Renal cortical epithelial cell (primary cell): Measurements from ENCODE around the gene TTLL11. TPM values are rescaled to one million over a fixed set of nuclear protein-coding genes. Genes with fewer than 3 reads are reported as not detected.

ENCODE experiments used
- DNase-seq: peaks from one replicate; pipeline ENCODE4 v3.0.0-alpha.2; 2011; ENCODE audit warnings: low read depth
- total RNA-seq: library from RNA; depleted of rRNA; stranded (reverse); fragments of >200 nt; gene quantifications from 2 replicates; pipeline ENCODE4 v1.2.3, GENCODE V29; 2014

Gene TTLL11, protein sequence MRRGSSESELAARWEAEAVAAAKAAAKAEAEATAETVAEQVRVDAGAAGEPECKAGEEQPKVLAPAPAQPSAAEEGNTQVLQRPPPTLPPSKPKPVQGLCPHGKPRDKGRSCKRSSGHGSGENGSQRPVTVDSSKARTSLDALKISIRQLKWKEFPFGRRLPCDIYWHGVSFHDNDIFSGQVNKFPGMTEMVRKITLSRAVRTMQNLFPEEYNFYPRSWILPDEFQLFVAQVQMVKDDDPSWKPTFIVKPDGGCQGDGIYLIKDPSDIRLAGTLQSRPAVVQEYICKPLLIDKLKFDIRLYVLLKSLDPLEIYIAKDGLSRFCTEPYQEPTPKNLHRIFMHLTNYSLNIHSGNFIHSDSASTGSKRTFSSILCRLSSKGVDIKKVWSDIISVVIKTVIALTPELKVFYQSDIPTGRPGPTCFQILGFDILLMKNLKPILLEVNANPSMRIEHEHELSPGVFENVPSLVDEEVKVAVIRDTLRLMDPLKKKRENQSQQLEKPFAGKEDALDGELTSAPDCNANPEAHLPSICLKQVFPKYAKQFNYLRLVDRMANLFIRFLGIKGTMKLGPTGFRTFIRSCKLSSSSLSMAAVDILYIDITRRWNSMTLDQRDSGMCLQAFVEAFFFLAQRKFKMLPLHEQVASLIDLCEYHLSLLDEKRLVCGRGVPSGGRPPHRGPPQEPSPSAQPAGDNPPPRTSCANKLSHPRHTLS
- 2.3 and 6.7 TPM in 2 replicates for total RNA-seq

DNA sequence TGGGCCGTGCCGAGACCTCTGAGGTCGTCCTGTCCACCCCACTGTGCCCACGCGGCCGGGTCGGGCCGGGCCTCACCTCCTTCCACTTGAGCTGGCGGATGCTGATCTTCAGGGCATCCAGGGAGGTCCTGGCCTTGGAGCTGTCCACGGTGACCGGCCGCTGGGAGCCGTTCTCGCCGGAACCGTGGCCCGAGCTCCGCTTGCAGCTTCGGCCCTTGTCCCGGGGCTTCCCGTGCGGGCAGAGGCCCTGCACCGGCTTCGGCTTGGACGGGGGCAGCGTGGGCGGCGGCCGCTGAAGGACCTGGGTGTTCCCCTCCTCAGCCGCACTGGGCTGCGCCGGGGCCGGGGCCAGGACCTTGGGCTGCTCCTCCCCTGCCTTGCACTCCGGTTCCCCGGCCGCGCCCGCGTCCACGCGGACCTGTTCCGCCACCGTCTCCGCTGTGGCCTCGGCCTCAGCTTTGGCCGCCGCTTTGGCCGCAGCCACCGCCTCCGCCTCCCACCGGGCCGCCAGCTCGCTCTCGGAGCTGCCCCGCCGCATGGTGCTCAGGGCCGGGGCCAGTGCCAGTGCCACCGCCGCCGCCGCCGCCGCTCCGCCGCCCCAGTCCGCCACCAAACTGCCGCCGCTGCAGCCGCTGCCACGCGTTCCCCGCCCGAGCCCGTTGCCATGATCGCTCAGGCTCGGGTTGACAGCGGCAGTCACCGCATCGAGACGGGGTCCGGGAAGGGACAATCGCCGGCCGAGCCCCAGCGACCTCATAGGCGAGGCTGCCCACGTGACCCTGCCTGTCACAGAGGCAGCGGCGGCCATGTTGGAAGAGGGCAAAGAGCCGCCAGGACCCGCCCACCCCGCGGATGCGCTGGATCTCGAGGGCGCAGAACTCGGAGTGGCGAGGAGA, at the start of gene TTLL11:
TTLL11 (minus strand) TSS at position 698 of the 896 bp plus-strand sequence; CDS start at position 538, 160 bp downstream.
- DNase-seq, result peak; percentile 75

DNA sequence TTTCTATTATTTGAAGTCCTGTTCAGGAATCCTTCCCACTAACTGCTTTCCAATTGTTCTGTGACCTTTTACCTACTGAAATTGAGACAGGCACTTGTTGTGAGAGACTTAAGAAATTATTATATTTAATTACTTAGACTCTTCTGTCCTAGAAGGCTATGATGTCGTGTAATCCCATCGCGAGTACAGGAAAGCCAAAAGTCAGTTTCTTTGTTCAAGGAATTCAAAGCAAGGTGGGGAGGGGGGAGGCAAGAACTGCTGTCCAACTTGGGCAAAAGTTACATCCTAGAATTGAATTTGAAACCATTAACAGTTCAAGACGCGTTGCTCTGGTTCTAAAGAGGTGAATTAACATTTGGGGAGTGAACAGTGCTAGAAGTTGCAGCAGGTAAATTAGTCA, 48.6 kb upstream of the TTLL11 start:
- no peak for DNase-seq

DNA sequence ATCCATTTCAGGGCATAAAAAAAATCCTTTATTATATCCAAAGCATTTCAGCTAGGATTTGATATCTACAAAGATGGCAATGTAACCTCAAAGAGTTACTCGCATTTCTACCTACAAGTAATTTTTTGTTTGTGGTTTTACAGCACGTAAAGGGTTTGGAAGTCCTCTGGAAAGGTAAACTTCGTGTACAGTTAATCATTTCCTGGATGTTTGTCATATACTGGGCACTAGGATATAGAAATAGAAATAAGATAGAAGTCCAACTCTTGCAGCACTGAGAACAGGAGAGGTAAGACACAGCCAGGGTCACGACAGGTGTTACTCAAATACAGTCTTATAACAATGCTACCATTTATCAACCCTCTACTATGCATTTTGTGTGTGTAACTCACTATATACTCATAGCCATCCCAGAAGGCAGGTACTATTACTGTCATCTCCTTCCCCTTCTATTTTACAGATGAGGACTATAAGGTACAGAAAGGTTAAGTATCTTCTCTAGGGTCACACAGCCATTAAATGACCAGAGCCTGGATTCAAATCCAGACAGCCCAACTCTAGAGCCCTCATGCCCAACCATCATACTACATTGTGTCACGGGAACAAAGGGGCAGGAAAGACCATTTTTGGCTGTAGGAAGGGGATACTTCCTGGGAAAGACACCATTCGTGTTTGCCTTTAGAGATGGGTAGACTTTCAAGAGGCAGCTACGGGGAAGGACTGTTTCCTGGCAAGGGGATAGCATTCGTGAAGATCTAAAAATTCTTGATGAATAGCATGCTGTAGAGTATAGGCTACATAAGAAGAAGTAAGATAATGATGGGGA, 47.5 kb upstream of the TTLL11 start:
- DNase-seq, result no peak

DNA sequence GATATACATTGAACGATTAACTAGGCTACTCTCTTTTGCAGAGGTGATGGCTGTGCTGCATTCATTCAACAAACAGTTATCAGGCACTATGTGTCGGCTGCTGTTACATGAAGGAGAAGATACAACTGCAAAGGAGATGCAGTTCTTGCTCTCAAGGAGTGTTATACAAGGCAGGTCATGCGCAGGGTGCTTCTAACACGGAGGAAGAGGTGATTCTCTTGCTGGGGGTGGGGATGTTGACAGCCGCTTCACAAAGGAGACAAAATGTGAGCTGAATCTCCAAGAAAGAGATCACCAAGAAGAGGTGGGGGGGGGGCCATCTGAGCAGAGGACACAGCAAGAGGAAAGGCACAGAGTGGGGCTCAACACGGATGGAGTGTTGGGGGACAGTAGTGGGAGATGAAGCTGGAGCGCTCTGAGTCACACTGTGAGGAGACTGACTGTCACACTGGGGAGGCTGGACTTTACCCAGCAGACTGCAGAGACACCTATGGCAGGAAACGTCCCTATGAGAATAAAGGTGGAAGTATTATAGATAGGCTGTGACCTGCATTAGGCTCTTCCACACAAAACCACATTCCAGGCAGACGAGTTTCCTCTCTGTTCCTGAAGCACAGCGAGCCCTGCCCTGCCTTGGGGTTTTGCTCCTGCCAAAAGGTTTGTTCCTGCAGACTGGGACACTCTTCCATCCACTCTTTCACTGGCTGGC, 45.6 kb upstream of the TTLL11 start:
- DNase-seq, result no peak

DNA sequence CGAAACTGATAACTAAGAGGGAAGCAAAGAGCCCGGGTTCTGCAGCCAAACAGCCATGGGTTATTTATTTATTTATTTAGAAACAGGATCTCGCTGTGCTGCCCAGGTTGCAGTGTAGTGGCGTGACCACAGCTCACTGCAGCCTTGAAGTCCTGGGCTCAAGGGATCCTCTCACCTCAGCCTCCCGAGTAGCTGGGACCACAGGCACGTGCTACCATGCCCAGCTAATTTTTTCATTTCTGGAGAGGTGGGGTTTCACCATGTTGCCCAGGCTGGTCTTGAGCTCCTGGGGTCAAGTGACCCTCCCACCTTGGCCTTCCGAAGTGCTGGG, 42.4 kb upstream of the TTLL11 start:
- no peak for DNase-seq

DNA sequence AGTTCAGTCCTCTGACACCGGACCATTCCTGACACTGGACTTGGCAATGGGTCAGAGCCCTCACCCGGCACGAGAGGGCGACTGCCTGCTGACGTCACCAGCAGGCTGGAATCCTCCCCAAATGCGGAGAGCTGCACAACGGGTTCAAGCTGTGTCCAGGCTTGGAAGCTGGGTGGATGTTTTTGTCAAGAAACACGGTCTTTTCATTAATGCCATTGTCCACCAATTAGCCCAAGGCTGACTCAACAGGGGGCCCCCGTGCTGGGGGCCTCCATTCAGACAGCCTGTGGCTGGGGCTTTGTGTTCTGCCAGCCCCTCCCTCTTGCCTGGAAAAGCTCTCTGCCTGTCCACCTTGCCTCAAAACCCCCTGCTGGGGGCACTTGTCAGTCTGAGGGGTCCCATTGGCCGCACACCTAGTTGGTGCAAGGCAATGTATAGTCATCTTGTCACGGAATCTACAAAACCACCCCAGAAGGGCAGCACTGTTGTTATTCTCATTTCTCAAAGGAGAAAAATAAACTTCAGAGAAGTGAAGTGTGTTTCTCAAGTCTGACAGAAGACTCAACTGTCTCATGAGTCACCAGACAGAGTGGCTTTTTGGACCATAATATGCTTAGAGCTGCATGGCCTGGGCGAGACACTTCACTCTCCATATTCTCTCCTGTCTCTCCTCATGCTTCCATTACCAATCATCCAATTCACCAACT, 41.9 kb upstream of the TTLL11 start:
- DNase-seq, result no peak

DNA sequence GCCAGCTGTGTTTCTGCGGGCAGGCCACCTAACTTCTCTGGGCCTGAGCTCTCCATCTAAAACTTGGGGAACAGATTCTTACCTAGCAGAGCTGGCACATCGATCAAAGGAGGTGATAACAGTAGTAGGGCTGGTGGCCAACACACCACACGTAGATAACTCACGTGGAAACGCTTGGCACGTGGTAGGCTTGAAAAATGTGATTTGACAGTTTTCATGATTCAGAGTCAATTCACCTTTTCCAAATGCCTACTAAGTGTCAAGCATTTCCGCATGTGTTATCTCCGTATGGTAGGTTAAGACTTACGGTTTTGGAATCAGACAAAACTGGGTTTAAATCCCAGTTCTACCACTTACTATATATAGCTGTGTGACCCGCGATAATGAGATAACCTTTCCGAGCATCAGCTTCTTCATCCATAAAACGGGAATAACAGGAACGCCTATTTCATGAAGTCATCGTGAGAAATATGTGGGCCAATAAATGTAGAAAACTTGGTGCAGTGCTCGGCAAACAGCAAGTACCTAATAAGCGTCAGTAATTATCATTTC, 41.0 kb upstream of the TTLL11 start:
- DNase-seq, result no peak

DNA sequence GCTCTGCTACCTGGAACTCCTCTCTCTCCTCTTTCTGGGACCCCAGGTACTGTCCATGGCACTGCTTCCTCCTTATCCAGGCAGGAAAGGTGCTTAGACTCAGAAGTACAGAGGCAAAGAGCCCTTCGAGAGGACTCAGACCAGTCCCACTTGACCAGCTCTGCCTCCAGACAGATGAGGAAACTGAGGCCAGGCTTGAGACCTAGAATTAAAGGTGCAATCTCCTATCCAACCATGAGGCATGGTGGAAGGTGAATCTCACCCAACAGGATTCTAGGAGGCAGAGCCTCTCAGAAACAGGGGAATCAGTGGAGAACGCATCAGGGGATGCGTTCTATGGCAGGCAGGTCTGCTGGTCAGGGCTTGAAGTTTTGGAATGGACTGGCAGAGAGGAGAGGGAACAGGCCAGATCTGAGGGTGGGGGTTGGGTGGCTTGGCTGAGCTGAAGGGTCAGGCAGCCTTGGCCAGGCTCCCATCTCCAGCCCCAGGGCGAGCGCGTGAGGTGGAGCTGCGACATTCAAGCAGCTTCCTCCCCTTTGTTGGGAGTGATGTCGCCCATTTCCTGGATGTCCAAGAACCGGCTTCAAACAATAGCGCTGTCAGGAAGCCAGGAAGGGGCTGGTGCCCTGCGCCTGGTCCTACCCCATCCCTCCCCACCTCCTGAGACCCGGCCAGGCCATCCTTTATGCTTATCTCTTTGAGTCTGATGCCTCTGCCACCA, 40.3 kb upstream of the TTLL11 start:
- no peak for DNase-seq

DNA sequence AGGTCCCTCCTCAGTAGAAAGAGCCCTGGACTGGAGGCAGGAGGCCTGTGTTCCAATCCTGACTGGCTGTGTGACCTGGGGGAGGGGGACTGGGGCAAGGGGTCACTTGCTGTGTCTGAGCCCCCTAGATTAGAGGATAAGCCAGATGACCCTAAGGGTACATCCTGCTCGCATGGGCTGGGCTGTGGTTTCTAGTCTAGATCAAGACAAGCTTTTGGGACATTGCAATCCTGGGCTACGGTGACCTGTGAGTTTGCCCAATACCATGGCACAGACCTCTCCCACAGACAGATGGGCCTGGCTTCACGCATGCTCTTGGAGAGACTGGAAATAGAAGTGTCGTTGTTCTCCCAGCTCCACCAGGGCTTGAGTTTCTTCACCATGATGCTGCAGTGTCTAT, 39.4 kb upstream of the TTLL11 start:
- no peak for DNase-seq

DNA sequence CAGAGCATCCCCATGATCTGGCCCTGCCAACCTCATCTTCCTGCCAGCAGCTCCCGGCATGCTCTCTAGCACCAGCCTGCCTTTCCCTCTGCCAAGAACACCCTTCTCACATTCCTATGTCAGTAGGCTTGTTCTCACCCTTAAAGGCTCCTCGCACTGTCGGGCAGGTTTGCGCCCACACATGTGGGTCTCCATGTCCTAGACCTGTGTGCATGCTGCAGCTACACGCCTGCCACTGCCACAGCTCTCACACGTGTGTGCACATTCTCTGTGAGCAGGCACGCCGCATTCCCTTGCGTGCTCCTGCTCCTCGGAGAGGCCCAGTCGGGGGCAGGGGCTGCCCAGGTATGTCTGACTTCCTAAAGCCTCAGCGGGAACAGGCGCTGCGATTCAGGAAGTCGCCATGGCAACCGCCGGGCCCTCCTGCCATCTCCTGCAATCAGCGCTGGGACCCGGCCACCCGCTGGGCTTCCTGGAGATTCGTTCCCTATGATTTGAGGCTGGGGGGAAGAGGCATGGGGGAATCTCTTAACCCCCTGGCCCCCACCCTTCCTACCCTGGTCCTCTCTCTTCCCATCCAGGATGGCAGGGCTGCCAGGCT, 38.4 kb upstream of the TTLL11 start:
- DNase-seq, result no peak

DNA sequence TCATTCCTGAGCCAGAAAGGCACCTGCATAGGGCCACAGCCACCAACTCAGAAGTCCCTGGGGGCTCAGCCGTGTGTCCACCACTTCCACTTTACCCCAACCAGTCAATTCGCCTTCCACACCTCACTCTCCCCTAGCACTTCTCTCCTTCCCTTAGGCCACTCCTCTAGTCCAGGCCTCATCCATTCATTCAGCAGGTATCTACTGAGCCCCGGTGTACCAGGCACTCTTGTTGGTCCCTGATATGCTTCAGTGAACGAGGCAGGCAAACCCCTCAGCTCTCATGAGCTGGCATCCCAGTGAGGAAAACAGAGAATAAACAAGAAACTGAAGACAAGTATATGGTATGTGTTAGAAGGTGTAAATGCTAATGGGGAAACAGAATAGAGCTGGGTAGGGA, 37.7 kb upstream of the TTLL11 start:
- DNase-seq, result no peak

DNA sequence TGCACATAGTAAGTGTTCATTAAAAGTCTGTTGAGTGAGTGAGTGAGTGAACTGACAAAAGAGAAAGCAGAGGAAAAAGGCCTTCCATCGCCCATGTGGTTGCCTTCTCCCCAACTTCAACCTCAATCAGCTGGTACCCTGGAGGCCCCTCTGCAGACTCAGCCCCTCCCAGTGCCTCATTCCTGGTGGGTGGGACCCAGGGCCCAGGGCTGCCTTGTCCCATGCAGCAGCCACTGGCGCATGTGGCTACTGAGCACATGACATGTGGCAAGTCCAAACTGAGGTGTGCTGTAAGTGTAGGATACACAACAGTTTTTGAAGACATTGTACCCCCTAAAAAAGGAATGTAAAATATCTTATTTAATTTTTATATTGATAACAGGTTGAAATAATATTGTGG, 36.9 kb upstream of the TTLL11 start:
- no peak for DNase-seq

DNA sequence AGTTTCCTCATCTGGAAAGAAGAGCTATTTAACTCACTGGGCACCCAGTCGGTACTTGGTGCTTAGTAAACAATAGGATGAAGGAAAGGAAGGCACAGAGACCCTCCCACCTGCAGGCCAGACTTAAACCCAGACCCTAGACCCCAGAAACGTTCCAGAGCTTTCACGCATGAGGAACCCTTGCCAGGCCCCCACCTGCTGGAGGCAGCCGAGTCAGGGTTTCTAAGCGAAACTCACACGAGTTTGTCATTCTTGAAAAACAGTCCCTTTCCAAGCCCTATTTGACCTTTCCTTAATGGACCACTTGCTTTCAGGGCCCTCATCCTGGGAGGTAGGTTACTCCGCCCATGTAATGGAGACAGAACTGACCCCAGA, 35.8 kb upstream of the TTLL11 start:
- DNase-seq, result no peak

DNA sequence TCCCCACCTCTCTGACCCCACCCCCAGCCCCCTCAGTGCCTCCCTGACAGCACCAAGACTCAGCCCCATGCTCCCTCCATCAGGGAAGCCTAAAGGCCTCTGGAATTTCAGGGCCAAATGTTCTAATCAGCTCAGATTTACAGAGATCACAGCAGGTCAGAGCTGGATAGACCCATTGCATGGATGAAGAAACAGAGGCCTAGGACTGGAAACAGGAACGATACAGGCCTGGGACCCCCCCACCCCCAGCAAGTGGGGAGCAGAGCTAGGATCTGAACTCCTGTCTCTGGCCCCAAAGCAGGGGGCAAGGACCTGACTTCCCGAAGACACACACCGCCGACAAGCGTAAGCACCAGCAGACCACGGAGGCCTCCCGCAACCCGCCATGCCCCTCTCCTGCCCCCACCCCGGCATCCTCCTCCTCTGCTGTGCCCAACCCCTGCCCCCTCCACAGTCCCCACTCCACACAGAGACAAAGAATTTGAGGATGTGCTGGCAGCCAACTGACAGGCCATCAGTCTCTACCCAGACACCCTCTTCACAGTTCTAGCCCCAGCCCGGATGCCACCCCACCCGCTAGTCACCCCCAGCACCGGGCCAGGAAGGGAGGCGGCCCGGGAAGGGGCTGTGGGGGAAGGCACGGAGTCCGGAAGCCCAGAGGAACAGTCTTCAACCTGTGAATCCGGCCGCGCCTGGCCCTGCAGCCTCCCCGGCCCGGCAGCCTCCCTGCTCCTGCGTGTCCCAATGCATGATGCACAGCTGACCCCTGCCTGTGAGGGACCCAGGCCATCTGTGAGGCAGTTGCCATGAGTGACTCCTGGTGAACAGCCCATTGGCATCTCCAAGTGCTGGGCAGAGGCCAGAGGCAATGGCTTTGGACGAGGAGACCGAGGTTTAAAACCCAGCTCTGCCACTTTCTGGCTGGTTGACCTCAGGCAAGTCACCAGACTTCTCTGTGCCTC, 35.2 kb upstream of the TTLL11 start:
- no peak for DNase-seq

DNA sequence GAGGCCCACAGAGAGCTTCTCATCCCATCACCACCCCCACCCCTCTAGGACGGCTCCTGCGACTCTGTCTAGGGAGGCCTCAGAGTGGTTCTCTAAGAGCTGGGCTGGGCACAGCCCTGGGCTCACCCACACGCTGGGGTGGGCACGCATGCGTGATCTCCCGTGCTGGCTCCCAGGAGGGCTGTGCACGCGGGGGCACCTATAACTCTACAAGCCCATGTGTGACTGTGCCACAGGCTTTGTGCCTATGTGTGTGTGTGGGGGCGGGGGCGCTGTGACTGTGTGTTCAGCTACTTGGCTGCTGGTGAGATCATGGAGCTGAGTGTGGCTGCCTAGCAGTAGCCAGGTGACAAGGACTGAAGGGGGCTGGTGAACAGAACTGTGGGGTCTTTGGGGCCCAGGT, 34.3 kb upstream of the TTLL11 start:
- no peak for DNase-seq

DNA sequence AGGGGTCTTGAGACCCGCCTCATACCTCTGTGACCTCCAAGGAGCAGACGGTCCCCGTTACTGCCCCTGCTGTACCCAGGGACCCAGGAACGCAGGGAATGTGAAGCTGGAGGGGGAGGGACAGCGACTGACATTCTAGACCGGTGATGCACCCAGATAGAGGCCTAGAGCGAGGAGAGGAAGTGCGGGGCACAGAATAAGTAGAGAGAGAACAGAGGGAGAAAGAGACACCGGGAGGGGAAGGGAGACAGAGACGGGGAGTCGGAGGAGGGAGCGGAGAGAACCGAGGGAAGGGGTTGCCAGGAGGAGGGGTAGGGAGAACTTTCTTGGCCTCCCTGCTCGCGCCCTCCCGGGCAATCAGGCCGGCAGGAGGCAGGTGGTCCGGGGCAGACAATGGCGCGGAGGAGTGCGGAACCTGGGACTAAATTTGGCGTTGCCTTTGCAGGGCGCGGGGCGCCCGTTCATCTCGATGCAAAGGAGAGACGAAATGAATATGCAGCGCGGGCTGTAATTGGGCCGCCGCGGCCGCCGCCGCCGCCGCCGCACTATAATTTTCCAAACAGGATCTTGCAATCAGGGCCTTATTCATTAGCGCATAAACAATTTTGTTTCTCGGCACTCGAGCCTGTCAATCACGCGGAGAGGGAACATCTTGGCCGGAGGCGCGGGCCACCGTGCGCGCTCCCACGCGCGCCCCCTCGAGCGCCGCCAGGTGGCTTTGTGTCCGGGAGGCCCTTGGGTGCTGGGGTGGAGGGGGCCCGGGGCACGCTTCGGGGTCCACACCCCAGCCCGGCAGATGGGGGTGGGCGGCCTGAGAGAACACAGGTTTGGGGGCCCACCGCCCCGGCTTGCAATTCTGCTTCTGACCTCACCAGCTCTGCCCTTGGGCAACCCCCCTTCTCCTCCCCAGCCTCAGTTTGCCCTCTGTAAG, 33.5 kb upstream of the TTLL11 start:
- peak; percentile 26 for DNase-seq
